VCaP (cell line): ENCODE measurements around the gene SLC43A2.

Source experiments
- H3K27ac ChIP-seq: fragments of 450-650 bp; 2 replicates; pipeline ENCODE4 v1.5.1; 2017
- TF ChIP-seq, protein P1 (sequence below): fragments of 450-650 bp; conservative IDR thresholded peaks from 2 replicates; pipeline ENCODE4 v1.5.1; 2017; ENCODE audit warnings: mild to moderate bottlenecking, moderate library complexity

SLC43A2 gene

DNA sequence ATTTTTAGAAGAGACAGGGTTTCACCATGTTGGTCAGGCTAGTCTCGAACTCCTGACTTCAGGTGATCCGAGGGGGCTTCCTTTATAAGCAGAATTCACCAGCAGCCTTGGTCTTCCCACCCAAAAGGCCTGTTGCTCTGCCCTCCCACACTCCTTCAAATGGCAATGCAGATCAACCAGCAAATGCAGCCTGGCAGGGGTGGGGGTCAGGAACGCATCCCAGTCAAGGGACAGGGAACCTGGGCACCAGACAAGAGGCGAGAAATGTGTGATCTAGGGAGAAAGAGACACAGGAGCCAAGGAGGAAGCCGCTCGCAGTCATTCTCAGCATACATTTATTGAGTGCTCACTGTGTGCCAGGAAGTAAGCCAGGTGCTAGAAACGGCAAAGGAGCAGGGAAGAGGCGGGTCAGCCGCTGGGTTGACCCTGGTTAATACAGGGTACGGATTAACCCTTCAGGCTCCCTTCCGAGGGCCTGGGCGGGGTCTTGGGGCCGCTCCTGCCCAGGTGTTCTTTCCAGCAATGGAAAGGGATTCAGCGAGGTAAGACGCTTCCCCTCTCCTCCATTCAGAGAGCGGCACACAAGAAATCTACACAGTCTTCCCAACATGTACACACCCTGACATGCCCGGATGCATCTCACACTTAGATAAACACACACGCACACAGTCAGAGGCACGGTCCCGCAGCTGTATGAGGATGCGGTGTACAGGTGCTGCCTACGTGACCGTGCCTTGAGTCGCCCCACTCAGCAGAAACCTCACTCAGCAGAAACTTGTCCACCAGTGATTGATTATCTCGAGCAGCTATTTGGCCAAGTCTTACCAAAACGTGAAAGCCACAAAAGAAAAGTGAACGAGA, 59.5 kb downstream of the SLC43A2 start:
- TF ChIP-seq, protein P1, sequence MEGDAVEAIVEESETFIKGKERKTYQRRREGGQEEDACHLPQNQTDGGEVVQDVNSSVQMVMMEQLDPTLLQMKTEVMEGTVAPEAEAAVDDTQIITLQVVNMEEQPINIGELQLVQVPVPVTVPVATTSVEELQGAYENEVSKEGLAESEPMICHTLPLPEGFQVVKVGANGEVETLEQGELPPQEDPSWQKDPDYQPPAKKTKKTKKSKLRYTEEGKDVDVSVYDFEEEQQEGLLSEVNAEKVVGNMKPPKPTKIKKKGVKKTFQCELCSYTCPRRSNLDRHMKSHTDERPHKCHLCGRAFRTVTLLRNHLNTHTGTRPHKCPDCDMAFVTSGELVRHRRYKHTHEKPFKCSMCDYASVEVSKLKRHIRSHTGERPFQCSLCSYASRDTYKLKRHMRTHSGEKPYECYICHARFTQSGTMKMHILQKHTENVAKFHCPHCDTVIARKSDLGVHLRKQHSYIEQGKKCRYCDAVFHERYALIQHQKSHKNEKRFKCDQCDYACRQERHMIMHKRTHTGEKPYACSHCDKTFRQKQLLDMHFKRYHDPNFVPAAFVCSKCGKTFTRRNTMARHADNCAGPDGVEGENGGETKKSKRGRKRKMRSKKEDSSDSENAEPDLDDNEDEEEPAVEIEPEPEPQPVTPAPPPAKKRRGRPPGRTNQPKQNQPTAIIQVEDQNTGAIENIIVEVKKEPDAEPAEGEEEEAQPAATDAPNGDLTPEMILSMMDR, result no peak
- H3K27ac ChIP-seq, result peak overlapping the region; percentile 71

DNA sequence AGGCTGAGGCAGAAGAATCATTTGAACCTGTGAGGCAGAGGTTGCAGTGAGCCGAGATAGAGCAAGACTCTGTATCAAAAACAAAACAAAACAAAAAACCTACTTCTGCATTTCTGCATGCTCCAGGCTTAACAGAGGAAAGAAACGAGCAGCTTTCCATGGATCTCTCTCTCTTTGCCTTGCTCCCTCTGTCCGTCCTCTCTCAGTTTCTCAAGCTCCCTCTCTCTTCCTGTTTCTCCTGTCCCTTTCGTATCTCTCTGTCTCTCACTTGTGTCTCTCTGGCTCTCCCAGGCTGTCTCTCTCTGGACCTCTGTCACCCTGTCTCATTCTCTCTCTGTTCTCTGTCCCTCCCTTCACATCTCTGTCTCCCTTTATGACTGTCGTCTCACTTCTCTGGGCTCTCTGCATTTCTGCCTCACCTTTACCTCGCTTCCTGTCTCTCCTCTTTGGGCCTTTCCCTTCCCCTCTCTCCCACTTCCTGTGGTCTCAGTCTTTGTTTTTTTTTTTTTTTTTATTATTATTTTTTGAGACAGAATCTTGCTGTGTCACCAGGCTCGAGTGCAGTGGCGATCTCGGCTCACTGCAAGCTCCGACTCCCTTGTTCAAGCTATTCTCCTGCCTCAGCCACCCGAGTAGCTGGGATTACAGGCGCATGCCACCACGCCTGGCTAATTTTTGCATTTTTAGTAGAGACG, 62.0 kb downstream of the SLC43A2 start:
- H3K27ac ChIP-seq, result no peak overlapping the region
- TF ChIP-seq, protein P1, result no peak

DNA sequence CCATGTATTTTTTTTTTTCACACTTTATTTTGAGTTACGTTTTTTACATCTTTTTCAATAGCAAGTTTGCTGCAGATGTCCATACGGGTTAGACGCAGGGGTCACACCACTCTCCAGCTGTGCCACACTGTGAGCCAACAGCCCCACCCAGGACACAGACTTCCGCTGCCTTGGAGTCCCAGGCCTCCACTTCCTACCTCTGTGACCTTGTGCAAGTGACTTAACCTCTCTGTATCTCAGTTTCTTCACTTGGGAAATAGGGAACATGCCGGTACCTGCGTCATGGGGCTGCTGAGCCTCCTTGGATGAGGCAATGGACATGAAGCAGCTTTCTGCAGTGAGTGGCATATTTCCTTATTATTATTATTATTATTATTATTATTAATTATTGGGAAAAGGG, 62.8 kb downstream of the SLC43A2 start:
- no peak overlapping the region for H3K27ac ChIP-seq
- TF ChIP-seq, protein P1, result no peak

DNA sequence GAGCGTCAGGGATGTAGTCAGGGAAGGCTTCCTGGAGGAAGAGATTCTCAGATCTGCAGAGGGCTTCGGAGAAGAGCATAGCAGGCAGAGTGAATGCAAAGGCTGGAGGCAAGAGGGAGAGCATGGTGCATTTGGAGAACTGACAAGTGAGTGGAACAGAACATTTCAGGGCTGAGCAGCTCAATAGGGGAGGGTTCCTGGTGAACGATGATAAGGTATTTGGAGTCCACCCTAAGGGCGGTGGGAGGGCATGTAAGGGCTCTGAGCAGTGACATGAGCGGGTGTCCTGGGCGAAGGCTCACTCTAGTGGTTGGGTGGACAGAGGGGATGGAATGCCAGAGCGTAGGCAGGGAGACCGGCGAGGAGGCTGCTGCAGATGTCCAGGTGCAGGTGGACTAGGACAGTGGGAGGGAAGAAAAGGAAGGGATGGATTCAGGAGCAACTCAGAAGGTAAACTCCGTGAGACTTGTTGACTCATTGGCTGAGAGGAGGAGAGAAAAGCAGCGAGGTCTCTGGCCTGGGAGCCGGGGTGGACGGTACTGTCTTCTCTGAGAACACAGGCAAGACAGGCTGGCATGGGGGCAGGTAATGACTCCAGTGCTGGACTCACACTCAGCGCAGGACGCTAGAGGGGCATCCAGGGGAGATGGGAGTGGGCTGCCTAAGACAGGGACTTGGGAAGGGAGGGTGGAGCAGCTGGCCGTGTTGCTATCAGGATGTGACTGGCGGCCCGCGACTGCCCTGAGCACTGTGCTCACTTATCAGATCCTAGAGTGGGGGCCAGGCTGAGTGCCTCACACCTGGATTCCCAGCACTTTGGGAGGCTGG, 64.6 kb downstream of the SLC43A2 start:
- TF ChIP-seq, protein P1, result no peak
- no peak overlapping the region for H3K27ac ChIP-seq

DNA sequence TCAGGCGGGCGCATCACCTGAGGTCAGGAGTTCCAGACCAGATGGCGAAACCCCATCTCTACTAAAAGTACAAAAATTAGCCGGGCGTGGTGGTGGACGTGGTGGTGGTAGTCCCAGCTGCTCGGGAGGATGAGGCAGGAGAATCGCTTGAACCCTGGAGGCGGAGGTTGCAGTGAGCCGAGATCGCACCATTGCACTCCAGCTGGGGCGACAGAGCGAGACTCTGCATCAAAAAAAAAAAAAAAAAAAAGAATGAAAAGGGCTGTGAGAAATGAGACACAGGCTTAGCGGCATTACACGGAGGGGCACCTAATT, 65.2 kb downstream of the SLC43A2 start:
- H3K27ac ChIP-seq, result peak overlapping the region; percentile 98; the same call in 1 of the 2 replicates

DNA sequence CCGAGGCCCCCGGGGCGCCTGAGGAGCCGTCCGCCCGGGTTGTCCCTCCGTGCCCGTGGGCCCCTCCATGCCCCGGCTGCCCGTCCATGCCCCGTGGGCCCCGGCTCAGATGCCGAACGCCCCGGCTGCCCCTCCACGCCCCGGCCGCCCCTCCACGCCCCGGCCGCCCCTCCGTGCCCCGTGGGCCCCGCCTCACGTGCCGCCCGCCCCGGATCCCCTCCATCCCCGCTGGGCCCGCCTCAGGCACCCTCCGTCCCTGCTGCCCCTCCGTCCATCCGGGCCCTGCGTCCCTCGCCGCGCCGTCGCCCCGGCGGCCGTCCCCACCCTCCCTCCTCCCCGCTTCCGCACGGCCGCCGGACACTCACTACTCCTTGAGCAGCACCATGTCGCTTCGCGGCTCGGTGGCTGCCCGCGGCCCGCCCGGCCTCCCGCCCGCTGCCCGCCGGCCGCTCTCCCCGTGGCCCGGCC, 66.4 kb downstream of the SLC43A2 start:
- peak overlapping the region; percentile 98 for H3K27ac ChIP-seq
- TF ChIP-seq, protein P1, result 0 out of 2 replicates have a peak, but pooled peaks have one; percentile 1

DNA sequence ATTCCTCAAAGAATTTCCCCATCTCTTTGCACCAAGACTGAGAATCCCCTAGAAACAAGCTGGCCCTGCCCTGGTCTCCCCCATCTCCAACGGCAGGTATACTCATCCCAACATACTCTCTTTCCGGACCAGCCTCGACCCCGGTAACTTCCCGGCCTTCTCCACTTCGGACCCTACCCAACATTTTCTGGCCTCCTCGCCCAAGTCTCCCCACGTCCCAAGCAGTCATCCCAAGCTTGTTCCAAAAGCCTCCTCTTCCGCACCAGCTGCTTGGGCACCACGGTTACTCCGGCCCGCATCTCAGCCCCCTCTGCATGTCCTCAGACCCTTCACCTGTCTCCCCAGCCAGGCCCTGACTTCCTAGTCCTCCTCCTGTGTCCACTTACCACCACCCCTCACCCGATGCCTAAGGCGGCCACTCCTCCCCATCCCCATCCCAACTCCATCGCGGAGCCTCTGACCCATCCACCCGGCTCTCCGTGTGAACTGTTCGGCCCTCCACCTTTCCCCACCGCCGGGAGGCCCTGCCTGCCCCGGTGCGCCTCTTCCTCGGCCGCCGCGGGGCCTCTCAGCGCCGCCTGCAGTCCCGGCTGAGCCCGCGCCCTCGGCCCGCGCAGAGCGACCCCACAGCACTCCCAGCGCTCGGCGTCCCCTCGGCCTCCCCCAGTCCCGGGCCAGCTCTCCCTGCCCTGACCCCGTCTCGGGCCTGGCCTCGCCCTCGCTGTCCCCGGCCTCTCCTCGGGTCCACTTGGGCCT, 67.0 kb downstream of the SLC43A2 start:
- H3K27ac ChIP-seq, result peak overlapping the region; percentile 98
- TF ChIP-seq, protein P1, result peak; percentile 25; the same call in 1 of the 2 replicates
